ENCODE results near the gene FAM83F.

FAM83F gene

GRCh38 chr22:39967103-39967829, 27.5 kb upstream of the FAM83F start:
- ChIA-PET CTCF (interaction anchor here (0.7 kb wide), 1 partner anchor 26 kb away, joined by 3 read pairs; no protein-coding TSS in a partner anchor), POLR2A (no interaction called here)
- no peak for DNase-seq (ENCODE audit: extremely low spot score)
- TF ChIP-seq SP1 (IDR thresholded peaks at IDR 0.05) (no peak), ELF4 (IDR thresholded peaks at IDR 0.05) (no peak), ZNF384 (IDR thresholded peaks at IDR 0.05) (no peak), FOXA1 (IDR thresholded peaks at IDR 0.05) (no peak), HDGF (IDR thresholded peaks at IDR 0.05; ENCODE audit: borderline replicate concordance) (no peak), BHLHE40 (IDR thresholded peaks at IDR 0.05; ENCODE audit: borderline replicate concordance) (no peak), ARNT (IDR thresholded peaks at IDR 0.05) (no peak), PKNOX1 (IDR thresholded peaks at IDR 0.05) (no peak), L3MBTL2 (conservative IDR thresholded peaks at IDR 0.05) (no peak), SUZ12 (IDR thresholded peaks at IDR 0.05) (no peak), CTBP1 (IDR thresholded peaks at IDR 0.05; ENCODE audit: borderline replicate concordance) (no peak), FOXM1 (IDR thresholded peaks at IDR 0.05; ENCODE audit: borderline replicate concordance) (no peak), FOXK2 (IDR thresholded peaks at IDR 0.05) (no peak)

DNA sequence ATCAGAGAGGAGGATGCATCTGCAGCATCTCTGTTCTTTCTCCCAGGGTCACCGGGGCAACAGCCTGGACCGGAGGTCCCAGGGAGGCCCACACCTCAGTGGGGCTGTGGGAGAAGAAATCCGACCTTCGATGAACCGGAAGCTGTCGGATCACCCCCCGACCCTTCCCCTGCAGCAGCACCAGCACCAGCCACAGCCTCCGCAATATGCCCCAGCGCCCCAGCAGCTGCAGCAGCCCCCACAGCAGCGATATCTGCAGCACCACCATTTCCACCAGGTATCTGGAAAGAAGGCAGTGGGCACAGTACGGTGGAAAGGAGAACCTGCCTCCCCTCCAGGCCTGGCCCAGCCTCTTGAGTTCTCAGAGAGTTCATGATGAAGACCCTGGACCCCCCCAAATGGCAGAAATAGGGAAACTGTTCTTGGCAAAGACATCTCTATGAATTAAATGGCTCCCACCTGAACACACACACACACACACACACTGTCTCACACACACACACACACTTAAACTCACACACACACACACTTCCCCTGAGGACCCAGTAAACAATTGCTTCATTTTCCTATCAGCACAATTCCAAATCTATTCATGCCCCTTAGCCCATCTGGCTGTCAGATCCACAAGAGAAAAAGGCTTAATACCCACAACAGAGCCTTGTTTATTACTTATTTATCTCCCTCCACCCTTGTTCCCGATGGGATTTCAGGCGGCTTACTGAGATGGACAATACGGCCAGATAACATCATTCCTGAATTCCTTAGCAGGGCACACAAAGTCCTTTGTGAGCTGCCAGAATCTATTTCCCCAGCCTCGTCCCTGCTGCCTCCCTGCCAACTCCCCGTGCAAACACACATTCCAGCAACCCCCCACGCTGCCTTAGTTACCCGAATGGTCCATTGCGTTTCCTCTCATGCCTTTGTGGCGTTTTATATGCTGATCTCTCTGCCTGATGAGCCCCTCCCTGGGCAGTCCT, 26.5 kb upstream of the FAM83F start:
- ChIA-PET CTCF (interaction anchor here (0.7 kb wide), 1 partner anchor 25 kb away, joined by 3 read pairs; no protein-coding TSS in a partner anchor), POLR2A (no interaction called here)
- TF ChIP-seq ZNF384 (IDR thresholded peaks at IDR 0.05) (no peak), SUZ12 (IDR thresholded peaks at IDR 0.05) (no peak), ELF4 (IDR thresholded peaks at IDR 0.05) (no peak), FOXA1 (IDR thresholded peaks at IDR 0.05) (no peak)
- DNase-seq (ENCODE audit: extremely low spot score) = no peak

DNA sequence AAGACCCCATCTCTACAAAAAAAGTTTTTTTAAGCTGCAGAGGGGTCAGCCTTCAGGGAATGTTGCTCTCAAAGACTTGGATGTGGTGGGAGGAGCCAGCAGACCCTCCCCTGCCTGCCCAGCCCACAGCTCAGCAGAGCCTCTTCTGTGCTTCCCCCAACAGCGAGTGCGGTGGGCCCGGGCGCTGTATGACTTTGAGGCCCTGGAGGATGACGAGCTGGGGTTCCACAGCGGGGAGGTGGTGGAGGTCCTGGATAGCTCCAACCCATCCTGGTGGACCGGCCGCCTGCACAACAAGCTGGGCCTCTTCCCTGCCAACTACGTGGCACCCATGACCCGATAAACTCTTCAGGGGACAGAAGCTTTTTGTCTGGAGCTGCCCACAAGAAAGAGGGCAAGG, 24.0 kb upstream of the FAM83F start:
- no peak for DNase-seq (ENCODE audit: extremely low spot score)
- TF ChIP-seq NFRKB (IDR thresholded peaks at IDR 0.05) (no peak), ARNT (IDR thresholded peaks at IDR 0.05) (no peak), HDGF (IDR thresholded peaks at IDR 0.05; ENCODE audit: borderline replicate concordance) (no peak), TARDBP (IDR thresholded peaks at IDR 0.05) (no peak), L3MBTL2 (conservative IDR thresholded peaks at IDR 0.05) (no peak), LEF1 (IDR thresholded peaks at IDR 0.05; ENCODE audit: borderline replicate concordance) (no peak)
- POLR2A ChIA-PET = no interaction called here
- CTCF ChIA-PET = no interaction called here

- ChIA-PET POLR2A (no interaction called here), CTCF (no interaction called here)
- DNase-seq (ENCODE audit: extremely low spot score) = no peak
- TF ChIP-seq FOXA1 (IDR thresholded peaks at IDR 0.05) (no peak), L3MBTL2 (conservative IDR thresholded peaks at IDR 0.05) (no peak), FOXM1 (IDR thresholded peaks at IDR 0.05; ENCODE audit: borderline replicate concordance) (no peak)
These were observed 22.1 kb upstream of the FAM83F start for GRCh38 chr22:39972641-39973040.

DNA sequence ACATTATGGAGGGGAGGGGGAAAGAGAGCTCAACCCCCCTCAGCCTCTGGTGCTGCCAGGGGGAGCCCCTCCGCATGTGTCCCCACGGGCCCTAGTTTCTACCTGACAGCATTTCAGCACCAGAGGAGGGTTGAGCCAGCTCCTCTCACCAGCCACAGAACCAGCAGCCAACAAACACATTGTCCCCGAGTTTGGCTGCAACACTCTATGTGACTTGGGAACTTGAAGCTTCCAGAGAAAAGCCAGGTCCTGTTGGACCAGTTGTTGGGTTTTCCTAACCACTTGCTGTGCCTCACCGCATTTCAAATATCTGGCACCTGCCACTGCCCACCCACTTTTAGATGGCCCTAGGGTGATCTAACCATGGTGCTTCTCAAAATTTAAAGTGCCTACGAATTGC, 21.1 kb upstream of the FAM83F start:
- DNase-seq (ENCODE audit: extremely low spot score) = no peak
- no peak for TF ChIP-seq FOXA1 (IDR thresholded peaks at IDR 0.05)
- TF ChIP-seq CTBP1 (IDR thresholded peaks at IDR 0.05; ENCODE audit: borderline replicate concordance) = no peak
- no peak for TF ChIP-seq SUZ12 (IDR thresholded peaks at IDR 0.05)
- no peak for TF ChIP-seq FOXM1 (IDR thresholded peaks at IDR 0.05; ENCODE audit: borderline replicate concordance)
- TF ChIP-seq FOXK2 (IDR thresholded peaks at IDR 0.05) = no peak
- TF ChIP-seq BHLHE40 (IDR thresholded peaks at IDR 0.05; ENCODE audit: borderline replicate concordance) = no peak
- TF ChIP-seq ARNT (IDR thresholded peaks at IDR 0.05) = no peak
- no peak for TF ChIP-seq NFRKB (IDR thresholded peaks at IDR 0.05)
- no peak for TF ChIP-seq SP1 (IDR thresholded peaks at IDR 0.05)
- TF ChIP-seq LEF1 (IDR thresholded peaks at IDR 0.05; ENCODE audit: borderline replicate concordance) = no peak
- TF ChIP-seq ZNF384 (IDR thresholded peaks at IDR 0.05) = no peak
- CTCF ChIA-PET = interaction anchor here (0.7 kb wide), 1 partner anchor 13 kb away, joined by 7 read pairs; no protein-coding TSS in a partner anchor
- POLR2A ChIA-PET = no interaction called here

- ChIA-PET CTCF (no interaction called here), POLR2A (no interaction called here)
- TF ChIP-seq HDGF (IDR thresholded peaks at IDR 0.05; ENCODE audit: borderline replicate concordance) (no peak), LEF1 (IDR thresholded peaks at IDR 0.05; ENCODE audit: borderline replicate concordance) (no peak), SP1 (IDR thresholded peaks at IDR 0.05) (no peak), FOXA1 (IDR thresholded peaks at IDR 0.05) (no peak), SUZ12 (IDR thresholded peaks at IDR 0.05) (no peak), CTBP1 (IDR thresholded peaks at IDR 0.05; ENCODE audit: borderline replicate concordance) (no peak), FOXM1 (IDR thresholded peaks at IDR 0.05; ENCODE audit: borderline replicate concordance) (no peak), ARNT (IDR thresholded peaks at IDR 0.05) (no peak), TARDBP (IDR thresholded peaks at IDR 0.05) (no peak), BHLHE40 (IDR thresholded peaks at IDR 0.05; ENCODE audit: borderline replicate concordance) (no peak), NFRKB (IDR thresholded peaks at IDR 0.05) (no peak), ZNF384 (IDR thresholded peaks at IDR 0.05) (no peak), FOXK2 (IDR thresholded peaks at IDR 0.05) (no peak), ELF4 (IDR thresholded peaks at IDR 0.05) (no peak), PKNOX1 (IDR thresholded peaks at IDR 0.05) (no peak), L3MBTL2 (conservative IDR thresholded peaks at IDR 0.05) (no peak)
- DNase-seq (ENCODE audit: extremely low spot score) = no peak
These were observed 20.7 kb upstream of the FAM83F start for GRCh38 chr22:39974065-39974464.
